LNCAP (cell line): ENCODE data around the gene MIGA2.

Experiments
- CTCF ChIP-seq: fragments of 450-650 bp; IDR thresholded peaks from 2 replicates; pipeline ENCODE4 v1.5.1; 2017; ENCODE audit warnings: mild to moderate bottlenecking

The MIGA2 gene, protein sequence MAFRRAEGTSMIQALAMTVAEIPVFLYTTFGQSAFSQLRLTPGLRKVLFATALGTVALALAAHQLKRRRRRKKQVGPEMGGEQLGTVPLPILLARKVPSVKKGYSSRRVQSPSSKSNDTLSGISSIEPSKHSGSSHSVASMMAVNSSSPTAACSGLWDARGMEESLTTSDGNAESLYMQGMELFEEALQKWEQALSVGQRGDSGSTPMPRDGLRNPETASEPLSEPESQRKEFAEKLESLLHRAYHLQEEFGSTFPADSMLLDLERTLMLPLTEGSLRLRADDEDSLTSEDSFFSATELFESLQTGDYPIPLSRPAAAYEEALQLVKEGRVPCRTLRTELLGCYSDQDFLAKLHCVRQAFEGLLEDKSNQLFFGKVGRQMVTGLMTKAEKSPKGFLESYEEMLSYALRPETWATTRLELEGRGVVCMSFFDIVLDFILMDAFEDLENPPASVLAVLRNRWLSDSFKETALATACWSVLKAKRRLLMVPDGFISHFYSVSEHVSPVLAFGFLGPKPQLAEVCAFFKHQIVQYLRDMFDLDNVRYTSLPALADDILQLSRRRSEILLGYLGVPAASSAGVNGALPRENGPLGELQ

DNA sequence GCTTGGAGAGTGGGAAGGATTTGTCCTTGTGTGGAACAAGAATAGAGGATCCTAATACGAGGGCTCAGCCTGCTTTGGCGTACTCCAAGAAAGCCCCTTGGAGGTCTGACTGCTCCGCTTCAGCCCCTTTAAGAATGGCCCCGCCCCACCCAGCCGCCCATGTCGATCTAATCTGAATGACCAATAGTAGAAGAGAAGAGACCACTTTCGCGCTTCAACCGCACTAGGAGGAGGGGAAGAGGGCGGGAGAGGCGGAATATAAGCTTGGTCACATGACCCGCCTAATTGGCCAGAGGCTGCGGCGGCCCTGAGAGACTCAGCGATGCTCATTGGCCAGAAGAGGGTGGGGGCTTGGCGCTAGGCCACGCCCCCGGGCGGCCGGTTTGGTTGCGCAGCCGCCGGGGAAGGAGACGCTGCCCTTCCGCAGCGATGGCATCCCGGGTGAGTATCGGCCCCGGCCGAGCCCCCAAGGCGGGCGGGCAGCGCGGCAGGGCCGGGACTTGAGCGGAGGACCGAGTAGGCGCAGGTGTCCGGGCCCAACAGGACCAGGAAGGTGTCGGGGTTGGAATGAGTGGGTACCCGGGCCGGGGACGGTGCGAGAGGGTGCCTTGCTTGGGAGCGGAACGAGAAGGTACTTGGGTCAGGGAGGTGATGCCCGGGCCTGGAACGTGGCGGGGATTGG lies at the start of gene MIGA2:
Gene MIGA2, plus strand, starts transcription at position 386 of the 682 bp plus-strand sequence. CDS start 3,969 bp downstream, outside the sequence.
- no peak for TF ChIP-seq CTCF

DNA sequence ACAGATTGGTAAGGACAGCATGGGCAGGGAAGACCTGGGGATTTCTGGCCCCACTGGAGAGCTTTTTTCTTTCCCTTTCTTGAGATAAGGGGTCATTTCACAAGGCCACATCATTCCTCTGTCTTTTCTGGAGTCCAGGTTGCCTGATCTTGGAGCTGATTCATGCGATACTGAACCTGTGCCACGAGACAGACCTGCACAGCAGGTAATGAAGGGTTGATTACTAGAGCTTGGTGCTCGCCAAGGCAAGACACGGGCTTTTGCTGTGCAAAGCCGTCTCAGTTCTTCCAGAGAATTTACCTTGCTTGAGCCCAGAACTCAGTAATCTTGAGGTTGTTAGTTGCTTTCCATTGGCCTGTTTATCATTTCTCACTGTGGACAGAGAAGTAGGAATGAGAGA lies 49.8 kb upstream of the MIGA2 start:
- TF ChIP-seq CTCF = no peak

- no peak for TF ChIP-seq CTCF
Measured at GRCh38 chr9:128987805-128988204, 48.6 kb upstream of the MIGA2 start.

DNA sequence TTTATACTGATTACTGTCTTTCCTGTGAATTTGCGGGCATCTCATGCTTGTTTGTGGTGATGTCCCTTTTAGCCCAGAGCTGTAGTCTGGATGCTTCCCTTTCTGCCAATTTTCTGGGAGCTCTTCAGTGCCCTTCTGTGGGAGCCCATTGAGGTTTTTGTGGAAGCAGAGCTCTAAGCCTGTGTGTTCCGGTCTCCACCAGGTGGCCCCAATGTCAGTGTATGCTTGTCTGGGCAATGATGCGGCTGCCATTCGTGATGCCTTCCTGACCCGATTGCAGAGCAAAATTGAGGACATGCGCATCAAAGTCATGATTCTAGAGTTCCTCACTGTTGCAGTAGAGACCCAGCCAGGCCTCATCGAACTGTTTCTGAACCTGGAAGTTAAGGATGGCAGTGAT lies 43.4 kb upstream of the MIGA2 start:
- peak; percentile 29; the same call in 1 of the 2 replicates for TF ChIP-seq CTCF

DNA sequence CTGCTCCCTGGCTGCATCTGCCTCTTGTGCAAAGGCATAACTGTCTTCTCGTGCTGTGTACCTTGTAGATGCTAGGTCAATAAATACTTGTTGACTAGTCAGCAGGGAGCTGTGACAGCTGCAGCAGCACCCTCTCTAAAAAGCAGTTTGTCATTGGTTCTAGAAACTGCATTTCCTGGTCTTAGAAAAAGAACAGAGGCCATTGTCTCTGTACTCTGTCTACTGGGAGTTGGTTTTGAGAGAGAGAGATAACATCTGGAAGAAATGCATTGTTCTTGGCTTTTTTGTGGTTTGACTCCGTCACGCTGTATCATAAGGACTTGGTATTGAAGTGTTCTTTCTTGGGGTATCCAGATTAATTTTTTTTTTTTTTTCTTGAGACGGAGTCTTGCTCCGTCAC lies 40.6 kb upstream of the MIGA2 start:
- TF ChIP-seq CTCF = no peak

DNA sequence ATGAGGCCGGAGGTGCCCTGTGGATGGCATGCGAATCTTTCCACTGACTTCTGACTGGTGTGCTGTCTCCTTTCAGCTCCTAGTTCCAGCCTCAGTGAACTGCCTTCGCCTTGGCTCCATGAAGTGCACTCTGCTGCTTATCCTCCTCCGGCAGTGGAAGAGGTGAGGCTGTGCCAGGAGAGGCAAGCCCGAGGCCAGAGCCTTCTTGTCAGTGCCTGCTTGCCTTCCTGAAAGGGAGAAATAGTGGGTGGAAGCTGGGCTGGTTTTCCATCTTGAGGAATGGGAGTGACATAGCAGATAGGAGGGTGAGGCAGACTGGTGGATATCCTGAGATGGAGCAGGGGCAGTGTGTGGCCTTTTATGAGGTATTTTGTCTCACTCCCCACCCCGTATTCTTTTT lies 38.0 kb upstream of the MIGA2 start:
- TF ChIP-seq CTCF = no peak

GRCh38 chr9:128999581-129000206 lies 36.7 kb upstream of the MIGA2 start:
- no peak for TF ChIP-seq CTCF
